T-cell (primary cell): ENCODE measurements around the gene RETSAT. TPM values are rescaled to one million over a fixed set of nuclear protein-coding genes. Genes with fewer than 3 reads are reported as not detected.

Experiments used
- ATAC-seq, 4 experiments: fragments of 200-7000 bp in 3 of 4; fragments of 150-1000 bp in 1 of 4; cut with Tn5 transposase; replicated peaks in 1 of 4; 1 replicate in 3 of 4; 2 replicates in 1 of 4; pipeline ENCODE4 v1.10.0; 2021; ENCODE audit warnings: moderate library complexity in 3 of 4, mild to moderate bottlenecking in 2 of 4, moderate number of reproducible peaks in 1 of 4
- CTCF ChIA-PET, 2 donors: fragments of 300-600 bp; sonication (Branson Sonifier 250); formaldehyde crosslinking; loops; one replicate each; lab custom pipeline; 2022; ENCODE audit warnings: antibody characterized with exemption in 2 of 2; lab: Charles Lee
- POLR2A ChIA-PET, 2 donors: fragments of 300-600 bp; sonication (Branson Sonifier 250); formaldehyde crosslinking; loops; one replicate each; lab custom pipeline; 2022; ENCODE audit warnings: antibody characterized with exemption in 2 of 2; lab: Charles Lee
- DNase-seq, 35 experiments: peaks; one replicate each; pipeline versions ENCODE4 v3.0.0 to v3.0.0-alpha.2; 2013 to 2023
- H3K27ac ChIP-seq: one replicate; pipeline ENCODE4 v1.5.1; 2013; ENCODE audit warnings: low read length
- H3K27me3 ChIP-seq, 2 experiments: replicated peaks in 1 of 2; 1 replicate in 1 of 2; 2 replicates in 1 of 2; pipeline versions ENCODE4 v1.6.1 to v1.7.0; 2013; ENCODE audit warnings: low read length in 1 of 2, mixed read lengths in 1 of 2; ENCODE audit not compliant: control insufficient read depth in 2 of 2, insufficient read depth in 2 of 2; ENCODE audit errors: extremely low read depth in 1 of 2
- H3K36me3 ChIP-seq, 2 donors: 1 replicate in 1 of 2; 2 replicates in 1 of 2; pipeline versions ENCODE4 v1.6.1 to v1.7.0; 2013; ENCODE audit warnings: low read length in 1 of 2; ENCODE audit not compliant: control insufficient read depth in 2 of 2, insufficient read depth in 1 of 2; ENCODE audit errors: extremely low read depth in 1 of 2
- H3K4me1 ChIP-seq, 2 experiments: 1 replicate in 1 of 2; 2 replicates in 1 of 2; pipeline versions ENCODE4 v1.6.1 to v1.7.0; 2013; ENCODE audit warnings: low read length in 2 of 2, mixed read lengths in 1 of 2; ENCODE audit not compliant: insufficient read depth in 2 of 2, control insufficient read depth in 1 of 2; ENCODE audit errors: extremely low read depth in 1 of 2
- H3K4me3 ChIP-seq, 2 donors: 1 replicate in 1 of 2; 2 replicates in 1 of 2; pipeline versions ENCODE4 v1.5.1 to v1.7.0; 2013; ENCODE audit warnings: mild to moderate bottlenecking in 2 of 2, low read length in 1 of 2, moderate library complexity in 1 of 2; ENCODE audit not compliant: control insufficient read depth in 1 of 2; ENCODE audit errors: extremely low read depth in 1 of 2
- H3K9me3 ChIP-seq: 2 replicates; pipeline ENCODE4 v1.7.0; 2013
- H3K27ac Mint-ChIP-seq, 2 donors: one replicate each; pipeline ENCODE4 v1.8.0; 2020 to 2021; ENCODE audit warnings: mild to moderate bottlenecking in 2 of 2, mixed read lengths in 2 of 2
- H3K27me3 Mint-ChIP-seq, 2 donors: one replicate each; pipeline ENCODE4 v1.8.0; 2021 to 2022; ENCODE audit warnings: mixed read lengths in 2 of 2
- H3K36me3 Mint-ChIP-seq: one replicate; pipeline ENCODE4 v1.8.0; 2021; ENCODE audit warnings: mixed read lengths
- H3K4me1 Mint-ChIP-seq, 3 donors: one replicate each; pipeline ENCODE4 v1.8.0; 2020 to 2022; ENCODE audit warnings: mixed read lengths in 3 of 3, mild to moderate bottlenecking in 1 of 3
- H3K4me3 Mint-ChIP-seq, 3 donors: one replicate each; pipeline ENCODE4 v1.8.0; 2020 to 2022; ENCODE audit warnings: mild to moderate bottlenecking in 3 of 3, mixed read lengths in 3 of 3, moderate library complexity in 3 of 3
- H3K9me3 Mint-ChIP-seq, 3 donors: one replicate each; pipeline ENCODE4 v1.8.0; 2020 to 2022; ENCODE audit warnings: mixed read lengths in 3 of 3
- WGBS: methylation state at CpG from one replicate; pipeline ENCODE4 v1.1.5; 2013; ENCODE audit warnings: missing lambda C conversion rate; ENCODE audit not compliant: insufficient coverage; 5-methylcytosine and 5-hydroxymethylcytosine counted together
- total RNA-seq, 35 experiments: library from RNA in 6 of 35; stranded (reverse) in 6 of 35; fragments of 120-200 nt in 1 of 35; gene quantifications; one replicate each; pipeline versions ENCODE4 v1.2.1 to v1.2.4 and lab custom pipeline; 2013 to 2026

Gene RETSAT
- 10 to 100 TPM; 24.2 to 36.3 (median 26.5) TPM for total RNA-seq
- 23.4 TPM for total RNA-seq (2013)
- total RNA-seq (lab: John Stamatoyannopoulos, UW): 6.6 to 47.4 (median 29.2) reads per million in 29 experiments

- ChIA-PET CTCF (interaction anchor here (0.6 to 1.3 kb wide), 10 partner anchors 16 to 241 kb away, joined by 3 to 10 read pairs (median 4); partner anchors contain the start of gene TGOLN2 (in 1 of the 2)), POLR2A (interaction anchor here (0.6 to 1.9 kb wide), 5 partner anchors 27 to 182 kb away, joined by 3 to 16 read pairs (median 4); partner anchors contain the start of gene TGOLN2 (in 2 of the 2))
- H3K27ac ChIP-seq: peak within 1 kb of the TSS; percentile 77
- H3K9me3 ChIP-seq: no peaks in the 10 kb centered on the region
- H3K27me3 ChIP-seq: no peaks in the 10 kb centered on the region
- Mint-ChIP-seq H3K27ac (peak within 1 kb of the TSS; percentile 99), H3K36me3 (peaks cover 43% of the 10 kb centered on the region), H3K27me3 (no peaks in the 10 kb centered on the region), H3K9me3 (no peaks in the 10 kb centered on the region), H3K4me1 (peaks cover 54 to 59% (median 59%) of the 10 kb centered on the region in 3 donors), H3K4me3 (peak within 1 kb of the TSS; percentile 92 to 100 (median 97))
- WGBS: under 1% methylated on average over 42 of the region's 42 CpGs
- H3K4me3 ChIP-seq: peak within 1 kb of the TSS; percentile 74 to 81
- peaks cover 0 to 36% of the 10 kb centered on the region in 2 donors for H3K36me3 ChIP-seq
- peak; percentile 98 to 100 (median 99) for ATAC-seq
- peaks cover 13 to 29% of the 10 kb centered on the region in 2 experiments for H3K4me1 ChIP-seq
- DNase-seq: peak; percentile 88 to 99 (median 97)
Measured at GRCh38 chr2:85354286-85355072, at the start of gene RETSAT, which contains the start of gene ELMOD3. RETSAT (minus strand) TSS chr2:85354528; CDS start chr2:85354507, 21 bp downstream. ELMOD3 (plus strand) TSS chr2:85354769; CDS start chr2:85357199, 2,430 bp downstream.

- H3K4me3 Mint-ChIP-seq: no peak overlapping the region
- POLR2A ChIA-PET: interaction anchor here in 1 of 2 donors (0.6 kb wide), 1 partner anchor 220 kb away, joined by 5 read pairs; no protein-coding TSS in a partner anchor
- ATAC-seq (no peak), DNase-seq (no peak)
- Histone ChIP-seq H3K4me3 (no peak overlapping the region), H3K36me3 (peaks cover 6 to 9% of the 10 kb centered on the region in 2 donors), H3K27ac (no peak overlapping the region), H3K9me3 (no peaks in the 10 kb centered on the region), H3K27me3 (no peaks in the 10 kb centered on the region), H3K4me1 (peaks cover 8 to 18% of the 10 kb centered on the region in 2 experiments)
- H3K4me1 Mint-ChIP-seq: peaks cover 16 to 23% (median 21%) of the 10 kb centered on the region in 3 donors
- H3K27ac Mint-ChIP-seq: no peak overlapping the region
- peaks cover 28% of the 10 kb centered on the region for H3K36me3 Mint-ChIP-seq
- H3K9me3 Mint-ChIP-seq: peaks cover 0 to 12% (median 4%) of the 10 kb centered on the region in 3 donors
- CTCF ChIA-PET: no interaction called here
- 96% methylated on average over 7 of the region's 8 CpGs for WGBS
- H3K27me3 Mint-ChIP-seq: no peaks in the 10 kb centered on the region
Measured at GRCh38 chr2:85401844-85402243, 47.5 kb upstream of the RETSAT start.

- no peak overlapping the region for H3K4me3 Mint-ChIP-seq
- H3K27me3 Mint-ChIP-seq: no peaks in the 10 kb centered on the region
- peaks cover 16 to 23% (median 19%) of the 10 kb centered on the region in 3 donors for H3K4me1 Mint-ChIP-seq
- POLR2A ChIA-PET: interaction anchor here in 1 of 2 donors (0.6 kb wide), 1 partner anchor 220 kb away, joined by 5 read pairs; no protein-coding TSS in a partner anchor
- H3K9me3 Mint-ChIP-seq: peaks cover 0 to 12% (median 4%) of the 10 kb centered on the region in 3 donors
- CTCF ChIA-PET: no interaction called here
- no peaks in the 10 kb centered on the region for H3K9me3 ChIP-seq
- ATAC-seq: no peak
- 97% methylated on average over 5 of the region's 7 CpGs for WGBS
- peaks cover 32% of the 10 kb centered on the region for H3K36me3 Mint-ChIP-seq
- peaks cover 6 to 9% of the 10 kb centered on the region in 2 donors for H3K36me3 ChIP-seq
- H3K4me1 ChIP-seq: peaks cover 8 to 16% of the 10 kb centered on the region in 2 experiments
- no peaks in the 10 kb centered on the region for H3K27me3 ChIP-seq
- no peak overlapping the region for H3K4me3 ChIP-seq
- H3K27ac ChIP-seq: no peak overlapping the region
- no peak overlapping the region for H3K27ac Mint-ChIP-seq
- no peak for DNase-seq
Measured at GRCh38 chr2:85401464-85401805, 47.1 kb upstream of the RETSAT start.

- ChIA-PET POLR2A (interaction anchor here in 1 of 2 donors (0.5 kb wide), 1 partner anchor 210 kb away, joined by 4 read pairs; no protein-coding TSS in a partner anchor), CTCF (interaction anchor here in 1 of 2 donors (0.5 to 0.7 kb wide), 2 partner anchors 17 to 159 kb away, joined by 3 to 6 read pairs; no protein-coding TSS in a partner anchor)
- WGBS: 86% methylated on average over 4 of the region's 14 CpGs
- ATAC-seq: no peak
- peaks cover 0 to 12% (median 4%) of the 10 kb centered on the region in 3 donors for H3K9me3 Mint-ChIP-seq
- Histone ChIP-seq H3K27ac (no peak overlapping the region), H3K9me3 (no peaks in the 10 kb centered on the region), H3K36me3 (peaks cover 6 to 9% of the 10 kb centered on the region in 2 donors), H3K4me1 (peaks cover 6 to 10% of the 10 kb centered on the region in 2 experiments), H3K27me3 (no peaks in the 10 kb centered on the region), H3K4me3 (no peak overlapping the region)
- H3K36me3 Mint-ChIP-seq: peaks cover 34% of the 10 kb centered on the region
- no peaks in the 10 kb centered on the region for H3K27me3 Mint-ChIP-seq
- DNase-seq: no peak
- H3K27ac Mint-ChIP-seq: peak overlapping the region in 1 of 2 donors; percentile 34
- H3K4me3 Mint-ChIP-seq: no peak overlapping the region
- H3K4me1 Mint-ChIP-seq: peaks cover 10 to 16% (median 13%) of the 10 kb centered on the region in 3 donors
Measured at GRCh38 chr2:85400541-85401463, 46.5 kb upstream of the RETSAT start.

- DNase-seq (no peak), ATAC-seq (no peak)
- H3K27me3 Mint-ChIP-seq: no peaks in the 10 kb centered on the region
- Histone ChIP-seq H3K27ac (no peak overlapping the region), H3K9me3 (no peaks in the 10 kb centered on the region), H3K27me3 (no peaks in the 10 kb centered on the region), H3K4me3 (no peak overlapping the region), H3K4me1 (peaks cover 0 to 2% of the 10 kb centered on the region in 2 experiments), H3K36me3 (peaks cover 6 to 9% of the 10 kb centered on the region in 2 donors)
- H3K4me1 Mint-ChIP-seq: peaks cover 2 to 9% (median 5%) of the 10 kb centered on the region in 3 donors
- peaks cover 34% of the 10 kb centered on the region for H3K36me3 Mint-ChIP-seq
- whole genome bisulfite sequencing: 90% methylated on average over 3 of the region's 8 CpGs
- CTCF ChIA-PET: interaction anchor here in 1 of 2 donors (0.5 kb wide), 1 partner anchor 160 kb away, joined by 3 read pairs; no protein-coding TSS in a partner anchor
- H3K4me3 Mint-ChIP-seq: no peak overlapping the region
- H3K27ac Mint-ChIP-seq: peak overlapping the region in 1 of 2 donors; percentile 34
- peaks cover 0 to 12% (median 4%) of the 10 kb centered on the region in 3 donors for H3K9me3 Mint-ChIP-seq
- POLR2A ChIA-PET: interaction anchor here in 1 of 2 donors (0.5 kb wide), 1 partner anchor 211 kb away, joined by 4 read pairs; no protein-coding TSS in a partner anchor
Measured at GRCh38 chr2:85400023-85400422, 45.7 kb upstream of the RETSAT start.
